Nephron (organoid): ENCODE results near the gene EPM2A.

Source experiments
- H3K27ac Mint-ChIP-seq, 3 experiments: 2 replicates each; pipeline ENCODE4 v1.8.0; 2020; ENCODE audit warnings: mixed read lengths in 3 of 3, mild to moderate bottlenecking in 2 of 3, moderate library complexity in 1 of 3
- H3K27me3 Mint-ChIP-seq: 2 replicates; pipeline ENCODE4 v1.8.0; 2021; ENCODE audit warnings: low read depth, mild to moderate bottlenecking, moderate library complexity, mixed read lengths
- H3K36me3 Mint-ChIP-seq: 2 replicates; pipeline ENCODE4 v1.8.0; 2020; ENCODE audit warnings: low read depth, mixed read lengths
- H3K4me1 Mint-ChIP-seq: 2 replicates; pipeline ENCODE4 v1.8.0; 2020; ENCODE audit warnings: mixed read lengths
- H3K4me3 Mint-ChIP-seq, 3 experiments: 2 replicates each; pipeline ENCODE4 v1.8.0; 2020; ENCODE audit warnings: mild to moderate bottlenecking in 3 of 3, mixed read lengths in 3 of 3, moderate library complexity in 2 of 3
- H3K9me3 Mint-ChIP-seq: 2 replicates; pipeline ENCODE4 v1.8.0; 2020; ENCODE audit warnings: mixed read lengths
- TF ChIP-seq, protein P1 (sequence below), 3 experiments: fragments of 200-600 bp; sonication (generic); IDR thresholded peaks; one replicate each; pipeline ENCODE4 v1.5.0; 2021; ENCODE audit warnings: antibody characterized with exemption in 3 of 3; ENCODE audit not compliant: unreplicated experiment in 3 of 3

EPM2A gene

DNA sequence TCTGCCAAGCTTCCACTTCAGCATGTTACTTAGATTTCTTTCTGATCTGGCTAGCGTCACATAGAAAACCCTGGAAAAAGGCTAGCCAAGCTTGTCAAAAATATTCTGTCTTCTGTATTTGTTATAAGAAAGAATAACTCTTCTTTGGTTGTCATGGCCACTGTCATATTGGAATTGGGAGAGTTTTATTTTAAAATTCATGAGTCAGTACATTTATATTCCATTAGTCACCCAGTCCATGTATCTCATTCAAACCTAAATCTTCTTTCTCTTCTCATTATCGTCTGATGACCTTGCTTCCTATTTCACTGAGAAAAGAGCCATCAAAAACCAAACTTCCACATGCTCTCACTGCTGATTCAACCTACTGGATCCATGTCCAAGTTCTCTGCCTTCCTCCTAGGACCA is 65.7 kb downstream of the EPM2A start:
- TF ChIP-seq, protein P1, sequence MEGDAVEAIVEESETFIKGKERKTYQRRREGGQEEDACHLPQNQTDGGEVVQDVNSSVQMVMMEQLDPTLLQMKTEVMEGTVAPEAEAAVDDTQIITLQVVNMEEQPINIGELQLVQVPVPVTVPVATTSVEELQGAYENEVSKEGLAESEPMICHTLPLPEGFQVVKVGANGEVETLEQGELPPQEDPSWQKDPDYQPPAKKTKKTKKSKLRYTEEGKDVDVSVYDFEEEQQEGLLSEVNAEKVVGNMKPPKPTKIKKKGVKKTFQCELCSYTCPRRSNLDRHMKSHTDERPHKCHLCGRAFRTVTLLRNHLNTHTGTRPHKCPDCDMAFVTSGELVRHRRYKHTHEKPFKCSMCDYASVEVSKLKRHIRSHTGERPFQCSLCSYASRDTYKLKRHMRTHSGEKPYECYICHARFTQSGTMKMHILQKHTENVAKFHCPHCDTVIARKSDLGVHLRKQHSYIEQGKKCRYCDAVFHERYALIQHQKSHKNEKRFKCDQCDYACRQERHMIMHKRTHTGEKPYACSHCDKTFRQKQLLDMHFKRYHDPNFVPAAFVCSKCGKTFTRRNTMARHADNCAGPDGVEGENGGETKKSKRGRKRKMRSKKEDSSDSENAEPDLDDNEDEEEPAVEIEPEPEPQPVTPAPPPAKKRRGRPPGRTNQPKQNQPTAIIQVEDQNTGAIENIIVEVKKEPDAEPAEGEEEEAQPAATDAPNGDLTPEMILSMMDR (IDR thresholded peaks at IDR 0.05; ENCODE audit: unreplicated experiment in 3 of 3) = no peak

DNA sequence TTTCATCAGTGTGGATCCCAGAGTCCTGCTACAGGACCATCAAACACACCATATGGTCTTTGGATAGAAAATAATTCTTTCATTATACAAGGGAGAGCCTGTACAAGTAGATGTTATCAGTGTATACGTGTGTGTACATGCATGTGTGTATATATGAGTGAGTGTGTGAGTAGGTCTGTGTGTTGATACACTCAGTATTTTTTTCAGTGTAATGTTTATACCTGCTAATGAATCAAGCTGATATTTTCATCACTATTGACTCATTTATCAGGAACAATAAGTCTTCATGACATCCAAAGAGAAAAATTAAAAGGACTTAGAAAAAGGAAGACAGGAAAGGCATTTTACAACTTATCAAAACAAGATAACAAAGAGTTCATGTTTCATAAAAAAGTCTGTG is 66.5 kb downstream of the EPM2A start:
- H3K9me3 Mint-ChIP-seq = no peaks in the 10 kb centered on the region
- H3K4me3 Mint-ChIP-seq = no peak overlapping the region
- TF ChIP-seq, protein P1 (IDR thresholded peaks at IDR 0.05; ENCODE audit: unreplicated experiment in 3 of 3) = no peak
- H3K27ac Mint-ChIP-seq = no peak overlapping the region
- H3K36me3 Mint-ChIP-seq = no peaks in the 10 kb centered on the region
- H3K27me3 Mint-ChIP-seq = no peaks in the 10 kb centered on the region
- no peaks in the 10 kb centered on the region for H3K4me1 Mint-ChIP-seq

More for the DNA sequence above, 65.7 kb downstream of the EPM2A start:
- Mint-ChIP-seq H3K27me3 (no peaks in the 10 kb centered on the region), H3K4me3 (no peak overlapping the region), H3K4me1 (no peaks in the 10 kb centered on the region), H3K27ac (no peak overlapping the region), H3K36me3 (no peaks in the 10 kb centered on the region), H3K9me3 (no peaks in the 10 kb centered on the region)

DNA sequence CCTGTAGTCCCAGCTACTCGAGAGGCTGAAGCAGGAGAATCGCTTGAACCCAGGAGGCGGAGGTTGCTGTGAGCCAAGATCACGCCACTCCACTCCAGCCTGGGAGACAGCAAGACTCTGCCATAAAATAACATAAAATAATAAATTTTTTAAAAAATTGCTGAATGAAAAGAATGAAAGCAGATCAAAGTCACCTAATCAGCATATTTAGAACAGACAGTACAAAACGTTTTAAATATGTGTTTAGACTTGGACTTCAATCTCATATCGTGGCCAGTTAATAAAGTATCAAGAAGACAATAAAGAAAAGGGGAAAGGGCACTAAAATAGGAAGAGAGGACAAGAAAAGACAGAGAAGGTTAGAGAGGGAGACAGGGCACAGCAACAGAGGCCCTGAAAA is 74.6 kb downstream of the EPM2A start:
- H3K27me3 Mint-ChIP-seq = no peaks in the 10 kb centered on the region
- peaks cover 8% of the 10 kb centered on the region for H3K9me3 Mint-ChIP-seq
- H3K36me3 Mint-ChIP-seq = peaks cover 9% of the 10 kb centered on the region
- no peak overlapping the region for H3K4me3 Mint-ChIP-seq
- TF ChIP-seq, protein P1 (IDR thresholded peaks at IDR 0.05; ENCODE audit: unreplicated experiment in 3 of 3) = no peak
- H3K27ac Mint-ChIP-seq = no peak overlapping the region
- no peaks in the 10 kb centered on the region for H3K4me1 Mint-ChIP-seq

DNA sequence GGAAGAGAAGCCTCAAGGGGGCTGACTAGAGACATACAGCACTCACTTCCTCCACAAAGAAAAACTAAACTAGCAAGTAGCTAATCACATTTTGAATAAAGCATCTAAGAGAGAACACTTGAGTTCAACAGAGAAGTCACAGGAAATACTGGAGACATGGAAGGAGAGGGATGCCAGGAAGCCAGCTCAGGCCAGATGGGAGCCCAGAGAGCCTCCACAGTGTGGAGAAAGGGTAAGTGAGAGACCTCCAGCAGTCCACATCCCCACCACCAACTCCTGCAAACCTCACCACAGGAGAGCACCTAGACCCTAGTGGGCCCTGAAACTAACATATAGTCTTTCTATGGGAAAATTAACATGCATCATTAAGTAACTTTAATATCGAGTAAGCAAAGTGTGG is 79.2 kb downstream of the EPM2A start:
- Mint-ChIP-seq H3K4me3 (no peak overlapping the region), H3K27ac (no peak overlapping the region), H3K4me1 (no peaks in the 10 kb centered on the region), H3K36me3 (no peaks in the 10 kb centered on the region), H3K27me3 (no peaks in the 10 kb centered on the region), H3K9me3 (no peaks in the 10 kb centered on the region)
- TF ChIP-seq, protein P1 (IDR thresholded peaks at IDR 0.05; ENCODE audit: unreplicated experiment in 3 of 3) = no peak

DNA sequence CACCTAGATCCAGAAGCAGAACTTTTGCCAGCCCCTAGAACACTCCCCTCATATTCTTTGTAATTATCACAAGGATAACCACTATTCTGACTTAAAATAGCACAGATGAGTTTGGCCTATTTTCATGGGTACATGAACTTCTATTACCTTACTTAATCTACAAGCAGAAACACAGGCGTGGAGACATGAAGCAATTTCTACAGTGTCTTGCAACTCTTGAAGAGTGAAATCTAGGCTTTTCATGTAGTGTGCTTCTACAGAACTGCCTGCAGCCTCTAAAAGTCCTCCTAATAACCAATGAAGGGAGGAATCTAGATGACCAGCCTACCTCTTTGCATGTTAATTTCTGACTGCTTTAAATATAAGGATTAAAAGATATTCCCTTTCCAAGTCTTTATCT is 82.7 kb downstream of the EPM2A start:
- Mint-ChIP-seq H3K4me1 (no peaks in the 10 kb centered on the region), H3K27ac (no peak overlapping the region), H3K27me3 (no peaks in the 10 kb centered on the region), H3K4me3 (no peak overlapping the region), H3K36me3 (no peaks in the 10 kb centered on the region), H3K9me3 (no peaks in the 10 kb centered on the region)
- TF ChIP-seq, protein P1 (IDR thresholded peaks at IDR 0.05; ENCODE audit: unreplicated experiment in 3 of 3) = no peak

DNA sequence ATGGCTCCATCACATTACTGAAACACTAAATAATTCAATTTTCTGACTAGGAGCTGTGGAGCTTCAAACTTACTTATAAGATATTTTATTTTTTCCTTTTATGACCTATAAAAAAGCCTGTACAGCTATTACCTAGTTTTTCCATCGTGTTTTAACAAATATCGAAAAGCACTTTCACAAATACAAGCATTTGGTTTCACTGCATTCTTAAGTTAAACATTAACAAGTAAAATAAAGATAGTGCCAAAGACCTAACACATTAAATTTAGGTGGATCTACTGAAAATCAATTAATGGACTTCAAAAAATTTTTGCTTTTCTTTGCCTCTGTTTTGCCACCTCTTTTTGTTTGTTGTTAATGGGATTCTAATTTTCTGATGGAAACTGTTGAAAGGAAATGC is 83.3 kb downstream of the EPM2A start:
- H3K27ac Mint-ChIP-seq = no peak overlapping the region
- TF ChIP-seq, protein P1 (IDR thresholded peaks at IDR 0.05; ENCODE audit: unreplicated experiment in 3 of 3) = no peak
- H3K36me3 Mint-ChIP-seq = no peaks in the 10 kb centered on the region
- H3K27me3 Mint-ChIP-seq = no peaks in the 10 kb centered on the region
- no peaks in the 10 kb centered on the region for H3K9me3 Mint-ChIP-seq
- no peak overlapping the region for H3K4me3 Mint-ChIP-seq
- no peaks in the 10 kb centered on the region for H3K4me1 Mint-ChIP-seq
